A172 (cell line): ENCODE data around the gene CCNO. TPM values are rescaled to one million over a fixed set of nuclear protein-coding genes. Genes with fewer than 3 reads are reported as not detected.
A peak's percentile ranks its signal among the peaks of the same experiment; 100 is the strongest.

Experiments used
- DNase-seq: peaks from one replicate; pipeline ENCODE4 v3.0.0-alpha.2; 2015; ENCODE audit warnings: low spot score
- total RNA-seq: library from RNA; depleted of rRNA; stranded (reverse); fragments of >200 nt; shearing (Covaris generic); gene quantifications from 2 replicates; pipeline ENCODE4 v1.2.3, GENCODE V29; 2014; rRNA removed

The CCNO gene
- total RNA-seq: 4.1 and 4.9 TPM in 2 replicates

GRCh38 chr5:55232985-55233928 lies at the start of gene CCNO:
Gene CCNO (minus strand): TSS chr5:55233608. CDS start chr5:55233523, 85 bp downstream.
- DNase-seq: peak; percentile 69

GRCh38 chr5:55278778-55279177 lies 45.4 kb upstream of the CCNO start:
- peak; percentile 48 for DNase-seq

GRCh38 chr5:55276771-55277170 lies 43.4 kb upstream of the CCNO start:
- DNase-seq: no peak

- DNase-seq: no peak
These were observed 24.9 kb upstream of the CCNO start for GRCh38 chr5:55258339-55258738.

GRCh38 chr5:55254802-55255201 lies 21.4 kb upstream of the CCNO start:
- no peak for DNase-seq

- DNase-seq: no peak
These were observed 16.7 kb upstream of the CCNO start for GRCh38 chr5:55250064-55250463.

- no peak for DNase-seq
These were observed 8.3 kb upstream of the CCNO start for GRCh38 chr5:55241746-55242145.

GRCh38 chr5:55236800-55237199 lies 3.4 kb upstream of the CCNO start:
- no peak for DNase-seq

GRCh38 chr5:55234121-55234700 lies 803 bp upstream of the CCNO start:
- DNase-seq: peak; percentile 53

- DNase-seq: peak; percentile 16
These were observed 980 bp downstream of the CCNO start for GRCh38 chr5:55232271-55232984.

GRCh38 chr5:55231919-55232270 lies 1.5 kb downstream of the CCNO start:
- no peak for DNase-seq

- DNase-seq: no peak
These were observed 2.1 kb downstream of the CCNO start for GRCh38 chr5:55231029-55231918.

- no peak for DNase-seq
These were observed 3.2 kb downstream of the CCNO start for GRCh38 chr5:55230086-55230629.

- no peak for DNase-seq
These were observed 5.6 kb downstream of the CCNO start for GRCh38 chr5:55227664-55228430.

GRCh38 chr5:55226934-55227663 lies 6.3 kb downstream of the CCNO start, which contains the start of gene MCIDAS:
Gene MCIDAS (minus strand): TSS chr5:55227315. CDS start chr5:55227138, 177 bp downstream.
- DNase-seq: peak; percentile 57

- DNase-seq: peak; percentile 74
These were observed 7.1 kb downstream of the CCNO start for GRCh38 chr5:55226027-55226933.

GRCh38 chr5:55225346-55225745 lies 8.1 kb downstream of the CCNO start:
- DNase-seq: no peak

GRCh38 chr5:55223812-55224240 lies 9.6 kb downstream of the CCNO start:
- no peak for DNase-seq
